ENCODE results near the gene PITPNC1. TPM values are rescaled to one million over a fixed set of nuclear protein-coding genes. Genes with fewer than 3 reads are reported as not detected.

The PITPNC1 gene
- total RNA-seq, 4 donors from 2014 or later = 7.6 to 30.1 (median 15.1) TPM

DNA sequence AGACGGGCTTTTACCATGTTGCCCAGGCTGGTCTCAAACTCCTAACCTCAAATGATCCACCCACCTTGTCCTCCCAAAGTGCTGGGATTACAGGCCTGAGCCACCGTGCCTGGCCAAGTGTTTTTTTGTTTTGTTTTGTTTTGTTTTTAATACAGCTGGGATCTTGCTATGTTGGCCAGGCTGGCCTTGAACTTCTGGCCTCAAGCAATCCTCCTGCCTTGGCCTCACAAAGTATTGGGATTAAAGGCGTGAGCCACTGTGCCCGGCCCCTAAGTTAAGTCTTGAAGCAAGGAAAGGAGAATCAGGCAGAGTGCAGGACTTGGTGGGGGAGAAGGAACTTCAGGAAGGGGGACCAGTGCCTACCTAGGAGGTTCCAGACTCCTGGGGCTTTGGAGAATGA is 288.9 kb downstream of the PITPNC1 start:
- Histone ChIP-seq H3K4me3 (no peak overlapping the region), H3K27me3 (no peaks in the 10 kb centered on the region), H3K4me1 (no peaks in the 10 kb centered on the region), H3K9me3 (no peaks in the 10 kb centered on the region), H3K27ac (no peak overlapping the region), H3K36me3 (peaks cover 0 to 16% of the 10 kb centered on the region in 2 donors)
- TF ChIP-seq EP300 (IDR thresholded peaks at IDR 0.05) = no peak
- WGBS, 2 donors (ENCODE audit: low coverage in 1 of 2) = 60 to 80% methylated on average over 1 of the region's 4 CpGs
- no peak for ATAC-seq

DNA sequence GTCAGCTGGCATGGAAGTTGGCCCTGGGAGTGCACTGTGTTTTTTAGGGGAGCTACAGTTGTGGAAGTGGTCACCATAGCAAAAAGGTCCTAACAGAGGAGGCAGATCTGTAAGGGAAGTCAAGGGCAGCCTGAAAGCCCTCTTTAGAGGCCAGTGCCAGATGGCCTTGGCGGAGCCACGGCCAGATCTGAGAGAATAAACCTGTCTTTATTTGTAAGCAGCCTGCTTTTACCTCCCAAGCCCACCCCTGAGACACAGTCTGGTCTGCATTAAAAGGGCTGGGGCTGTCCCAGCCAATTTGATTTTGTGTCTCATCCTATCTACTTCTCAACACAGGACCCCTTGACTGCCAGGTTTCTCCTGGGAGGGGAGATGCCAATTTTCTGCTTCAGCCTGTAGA is 289.6 kb downstream of the PITPNC1 start:
- ATAC-seq = no peak

DNA sequence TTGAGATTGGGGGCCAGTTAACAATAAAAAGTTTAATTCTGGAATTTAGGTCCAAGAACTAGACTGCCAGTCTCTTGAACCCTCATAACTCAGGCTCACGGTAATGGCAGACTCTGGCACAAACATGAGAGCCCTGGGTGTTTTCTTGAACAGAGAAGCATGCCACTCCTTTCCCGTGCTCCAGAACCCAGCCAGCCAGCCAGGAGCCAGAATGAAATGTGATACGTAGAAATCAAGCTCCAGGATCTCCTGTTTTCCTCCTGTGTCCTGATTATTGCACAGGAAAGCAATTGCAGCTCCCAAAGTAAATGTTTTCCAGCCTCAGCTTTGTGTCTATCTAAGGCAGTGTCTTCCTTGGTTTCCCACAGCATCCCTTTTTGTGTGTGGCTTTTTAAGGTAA is 294.4 kb downstream of the PITPNC1 start:
- H3K36me3 ChIP-seq = peaks cover 0 to 17% of the 10 kb centered on the region in 2 donors
- no peak overlapping the region for H3K4me3 ChIP-seq
- no peaks in the 10 kb centered on the region for H3K9me3 ChIP-seq
- H3K27me3 ChIP-seq = no peaks in the 10 kb centered on the region
- no peak for ATAC-seq
- peaks cover 0 to 4% (median 0%) of the 10 kb centered on the region in 3 donors for H3K4me1 ChIP-seq
- WGBS, 2 donors (ENCODE audit: low coverage in 1 of 2) = 42 to 61% methylated on average over 3 of the region's 3 CpGs
- H3K27ac ChIP-seq = no peak overlapping the region
- TF ChIP-seq POLR2AphosphoS5 (IDR thresholded peaks at IDR 0.05) (no peak), EP300 (IDR thresholded peaks at IDR 0.05) (no peak), POLR2A (IDR thresholded peaks at IDR 0.05) (no peak)
- TF ChIP-seq, protein P1, sequence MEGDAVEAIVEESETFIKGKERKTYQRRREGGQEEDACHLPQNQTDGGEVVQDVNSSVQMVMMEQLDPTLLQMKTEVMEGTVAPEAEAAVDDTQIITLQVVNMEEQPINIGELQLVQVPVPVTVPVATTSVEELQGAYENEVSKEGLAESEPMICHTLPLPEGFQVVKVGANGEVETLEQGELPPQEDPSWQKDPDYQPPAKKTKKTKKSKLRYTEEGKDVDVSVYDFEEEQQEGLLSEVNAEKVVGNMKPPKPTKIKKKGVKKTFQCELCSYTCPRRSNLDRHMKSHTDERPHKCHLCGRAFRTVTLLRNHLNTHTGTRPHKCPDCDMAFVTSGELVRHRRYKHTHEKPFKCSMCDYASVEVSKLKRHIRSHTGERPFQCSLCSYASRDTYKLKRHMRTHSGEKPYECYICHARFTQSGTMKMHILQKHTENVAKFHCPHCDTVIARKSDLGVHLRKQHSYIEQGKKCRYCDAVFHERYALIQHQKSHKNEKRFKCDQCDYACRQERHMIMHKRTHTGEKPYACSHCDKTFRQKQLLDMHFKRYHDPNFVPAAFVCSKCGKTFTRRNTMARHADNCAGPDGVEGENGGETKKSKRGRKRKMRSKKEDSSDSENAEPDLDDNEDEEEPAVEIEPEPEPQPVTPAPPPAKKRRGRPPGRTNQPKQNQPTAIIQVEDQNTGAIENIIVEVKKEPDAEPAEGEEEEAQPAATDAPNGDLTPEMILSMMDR (IDR thresholded peaks at IDR 0.05) = no peak

More for the DNA sequence above, 289.6 kb downstream of the PITPNC1 start:
- H3K36me3 ChIP-seq = peaks cover 0 to 17% of the 10 kb centered on the region in 2 donors
- TF ChIP-seq EP300 (IDR thresholded peaks at IDR 0.05) (no peak), POLR2AphosphoS5 (IDR thresholded peaks at IDR 0.05) (no peak), POLR2A (IDR thresholded peaks at IDR 0.05) (no peak)
- TF ChIP-seq, protein P1 (IDR thresholded peaks at IDR 0.05) = no peak
- H3K27me3 ChIP-seq = no peaks in the 10 kb centered on the region
- H3K27ac ChIP-seq = no peak overlapping the region
- H3K4me1 ChIP-seq = no peaks in the 10 kb centered on the region
- no peaks in the 10 kb centered on the region for H3K9me3 ChIP-seq
- WGBS, 2 donors (ENCODE audit: low coverage in 1 of 2) = 80% methylated on average over 1 of the region's 2 CpGs
- H3K4me3 ChIP-seq = no peak overlapping the region

DNA sequence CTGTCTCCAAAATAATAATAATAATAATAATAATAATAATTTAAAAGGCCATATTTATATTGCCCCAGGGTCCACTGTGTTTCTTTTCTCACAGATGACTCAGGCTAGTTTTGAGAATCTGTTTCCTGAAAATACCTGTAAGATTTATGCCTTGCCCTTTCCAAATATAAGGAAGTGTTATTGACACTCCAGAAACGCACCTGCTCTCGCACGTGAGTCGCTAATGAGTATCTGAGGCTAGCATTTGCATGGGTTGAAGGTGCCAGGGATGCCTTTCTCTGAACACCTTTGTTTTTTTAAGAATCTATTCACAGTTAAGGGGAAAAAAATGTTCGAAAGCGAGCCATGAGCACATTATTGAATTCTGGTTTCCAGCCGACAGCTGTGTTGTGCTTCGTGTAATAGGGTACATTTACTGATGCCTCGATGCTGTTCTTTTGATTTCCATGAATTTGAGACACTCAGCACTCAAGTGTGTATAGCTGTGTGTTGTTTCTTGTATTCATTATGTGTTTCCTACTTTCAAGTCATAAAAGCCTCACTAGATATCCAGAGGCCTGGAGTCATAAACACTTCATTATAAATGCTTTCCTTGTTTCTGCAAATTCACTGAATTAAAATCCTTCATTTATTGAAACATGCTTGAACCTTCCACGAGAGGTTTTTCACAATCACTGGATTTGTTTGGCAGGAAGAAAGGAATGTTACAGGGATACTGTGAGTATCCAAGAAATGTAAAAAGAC is 295.7 kb downstream of the PITPNC1 start:
- peaks cover 0 to 17% of the 10 kb centered on the region in 2 donors for H3K36me3 ChIP-seq
- H3K4me1 ChIP-seq = peaks cover 0 to 9% (median 0%) of the 10 kb centered on the region in 3 donors
- WGBS, 2 donors (ENCODE audit: low coverage in 1 of 2) = 83 to 84% methylated on average over 7 to 10 of the region's 10 CpGs
- no peak overlapping the region for H3K27ac ChIP-seq
- H3K27me3 ChIP-seq = no peaks in the 10 kb centered on the region
- no peaks in the 10 kb centered on the region for H3K9me3 ChIP-seq
- TF ChIP-seq POLR2AphosphoS5 (IDR thresholded peaks at IDR 0.05) = no peak
- TF ChIP-seq EP300 (IDR thresholded peaks at IDR 0.05) = no peak
- TF ChIP-seq, protein P1 (IDR thresholded peaks at IDR 0.05) = no peak
- TF ChIP-seq POLR2A (IDR thresholded peaks at IDR 0.05) = no peak
- ATAC-seq = no peak
- H3K4me3 ChIP-seq = no peak overlapping the region

DNA sequence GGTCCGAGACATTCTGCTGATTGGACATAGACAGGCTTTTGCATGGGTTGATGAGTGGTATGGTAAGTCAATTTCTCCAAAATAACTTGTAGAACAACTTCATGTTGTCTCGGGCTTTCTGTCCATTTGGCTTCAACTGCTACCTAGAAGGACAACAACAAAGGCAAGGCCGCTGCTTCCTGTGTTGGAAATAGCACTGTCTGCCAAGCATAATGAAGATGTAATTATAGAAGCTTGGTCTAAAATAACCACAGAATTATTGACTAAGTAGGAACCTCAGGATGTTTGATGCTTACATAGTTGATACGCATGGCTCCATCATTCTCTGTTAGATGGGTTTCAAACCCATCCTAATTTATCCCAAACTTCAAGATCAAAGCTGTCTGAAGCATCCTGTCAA is 298.4 kb downstream of the PITPNC1 start:
- H3K27ac ChIP-seq = no peak overlapping the region
- H3K27me3 ChIP-seq = no peaks in the 10 kb centered on the region
- TF ChIP-seq POLR2A (IDR thresholded peaks at IDR 0.05) = no peak
- TF ChIP-seq, protein P1 (IDR thresholded peaks at IDR 0.05) = no peak
- no peak for TF ChIP-seq EP300 (IDR thresholded peaks at IDR 0.05)
- no peak for TF ChIP-seq POLR2AphosphoS5 (IDR thresholded peaks at IDR 0.05)
- H3K4me1 ChIP-seq = peaks cover 0 to 9% (median 0%) of the 10 kb centered on the region in 3 donors
- WGBS, 2 donors (ENCODE audit: low coverage in 1 of 2) = 78 to 83% methylated on average over 3 of the region's 4 CpGs
- no peak for ATAC-seq
- peaks cover 0 to 5% of the 10 kb centered on the region in 2 donors for H3K36me3 ChIP-seq
- no peak overlapping the region for H3K4me3 ChIP-seq
- no peaks in the 10 kb centered on the region for H3K9me3 ChIP-seq

Data from gastroesophageal sphincter (tissue), 4 donors.